H1 (cell line): Measurements from ENCODE around the gene ZNF609. TPM values are rescaled to one million over a fixed set of nuclear protein-coding genes. Genes with fewer than 3 reads are reported as not detected.
A peak's percentile ranks its signal among the peaks of the same experiment; 100 is the strongest.

Source experiments
- CTCF ChIA-PET: fragments of 300-600 bp; sonication (Branson Sonifier 250); formaldehyde crosslinking; loops from one replicate; lab custom pipeline; 2021; ENCODE audit not compliant: partially characterized antibody; lab: Charles Lee
- POLR2A ChIA-PET: fragments of 300-600 bp; sonication (Branson Sonifier 250); formaldehyde crosslinking; loops from one replicate; lab custom pipeline; 2021; ENCODE audit warnings: inconsistent platforms; ENCODE audit not compliant: partially characterized antibody; lab: Charles Lee
- DNase-seq, 2 experiments: peaks; one replicate each; pipeline versions ENCODE4 v3.0.0 to v3.0.0-alpha.2; 2010 to 2022; ENCODE audit warnings: low spot score in 2 of 2, low read depth in 1 of 2, mixed read lengths in 1 of 2
- FAIRE-seq: peaks from 2 replicates; lab custom pipeline; 2011; peaks lifted over from hg19 to GRCh38; lab: Jason Lieb, UNC
- H2AFZ ChIP-seq: 2 replicates; pipeline ENCODE4 v1.8.1; 2012; ENCODE audit warnings: low read length, inconsistent platforms
- H2AK5ac ChIP-seq: 2 replicates; pipeline ENCODE4 v1.6.1; 2013; ENCODE audit warnings: low read depth, low read length
- H2BK120ac ChIP-seq: replicated peaks from 2 replicates; pipeline ENCODE3; 2013; ENCODE audit warnings: low read depth, low read length, inconsistent platforms
- H2BK12ac ChIP-seq: 2 replicates; pipeline ENCODE4 v1.6.1; 2013; ENCODE audit warnings: low read depth, low read length
- H2BK15ac ChIP-seq: 2 replicates; pipeline ENCODE4 v1.6.1; 2013; ENCODE audit warnings: low read length
- H2BK20ac ChIP-seq: 2 replicates; pipeline ENCODE4 v1.6.1; 2013; ENCODE audit warnings: low read length
- H2BK5ac ChIP-seq: 2 replicates; pipeline ENCODE4 v1.6.1; 2013; ENCODE audit warnings: low read depth, low read length
- H3K14ac ChIP-seq: 2 replicates; pipeline ENCODE4 v1.6.1; 2013; ENCODE audit warnings: inconsistent platforms; ENCODE audit not compliant: insufficient read length
- H3K18ac ChIP-seq: 2 replicates; pipeline ENCODE4 v1.6.1; 2013; ENCODE audit warnings: low read length; ENCODE audit errors: extremely low read depth
- H3K23ac ChIP-seq: 2 replicates; pipeline ENCODE4 v1.6.1; 2013; ENCODE audit warnings: inconsistent platforms; ENCODE audit not compliant: insufficient read length
- H3K23me2 ChIP-seq: 2 replicates; pipeline ENCODE4 v1.6.1; 2013; ENCODE audit warnings: low read depth, low read length
- H3K27ac ChIP-seq: 2 replicates; pipeline ENCODE4 v1.6.1; 2011; ENCODE audit warnings: low read depth, low read length, inconsistent platforms
- H3K27me3 ChIP-seq, 4 experiments: replicated peaks in 1 of 4; 1 replicate in 1 of 4; 2 replicates in 3 of 4; pipeline versions ENCODE4 v1.6.1 to v1.8.1; 2011 to 2013; ENCODE audit warnings: low read length in 3 of 4, mild to moderate bottlenecking in 3 of 4, inconsistent platforms in 2 of 4, mixed read lengths in 2 of 4, moderate library complexity in 1 of 4; ENCODE audit not compliant: control insufficient read depth in 3 of 4, insufficient read depth in 3 of 4; ENCODE audit errors: extremely low read depth in 1 of 4
- H3K36me3 ChIP-seq, 4 experiments: 2 replicates each; pipeline versions ENCODE4 v1.6.1 to v1.8.1; 2011 to 2013; ENCODE audit warnings: mild to moderate bottlenecking in 4 of 4, low read length in 3 of 4, moderate library complexity in 2 of 4, control low read depth in 1 of 4, inconsistent platforms in 1 of 4; ENCODE audit not compliant: insufficient read depth in 4 of 4, control insufficient read depth in 2 of 4
- H3K4ac ChIP-seq: replicated peaks from 2 replicates; pipeline ENCODE3; 2013; ENCODE audit warnings: low read length, low read depth, mixed read lengths, inconsistent platforms; ENCODE audit not compliant: insufficient read length
- H3K4me1 ChIP-seq, 4 experiments: replicated peaks in 1 of 4; 1 replicate in 1 of 4; 2 replicates in 3 of 4; pipeline versions ENCODE4 v1.6.1 to v1.8.1; 2011 to 2013; ENCODE audit warnings: low read length in 3 of 4, inconsistent platforms in 2 of 4, mixed read lengths in 1 of 4; ENCODE audit not compliant: insufficient read depth in 4 of 4, control insufficient read depth in 3 of 4
- H3K4me2 ChIP-seq, 2 experiments: 2 replicates each; pipeline versions ENCODE4 v1.6.1 to v1.8.1; 2011 to 2013; ENCODE audit warnings: low read depth in 2 of 2, low read length in 2 of 2, control low read depth in 1 of 2, inconsistent platforms in 1 of 2, mild to moderate bottlenecking in 1 of 2; ENCODE audit not compliant: insufficient read depth in 1 of 2
- H3K4me3 ChIP-seq, 4 experiments: fragments of 200-600, 300-600 bp in 1 of 4; sonication (generic), shearing (Covaris generic), sonication (Bioruptor Twin) in 1 of 4; 2 replicates each; pipeline versions ENCODE4 v1.5.1 to v1.8.1; 2011 to 2016; ENCODE audit warnings: low read length in 4 of 4, low read depth in 3 of 4, control low read depth in 2 of 4, inconsistent platforms in 2 of 4, mild to moderate bottlenecking in 2 of 4, mixed read lengths in 1 of 4, moderate library complexity in 1 of 4; ENCODE audit not compliant: insufficient read depth in 2 of 4; ENCODE audit errors: extremely low read depth in 1 of 4
- H3K56ac ChIP-seq: replicated peaks from 2 replicates; pipeline ENCODE3; 2013; ENCODE audit warnings: low read depth, mild to moderate bottlenecking, mixed read lengths, low read length, inconsistent platforms; ENCODE audit not compliant: insufficient read length
- H3K79me1 ChIP-seq: 2 replicates; pipeline ENCODE4 v1.6.1; 2013; ENCODE audit warnings: low read depth, low read length, control low read depth
- H3K79me2 ChIP-seq, 2 experiments: 2 replicates each; pipeline versions ENCODE4 v1.6.1 to v1.8.1; 2012 to 2013; ENCODE audit warnings: low read length in 2 of 2, mild to moderate bottlenecking in 2 of 2, inconsistent platforms in 1 of 2; ENCODE audit not compliant: insufficient read depth in 2 of 2, control insufficient read depth in 1 of 2
- H3K9ac ChIP-seq, 4 experiments: replicated peaks in 1 of 4; 1 replicate in 1 of 4; 2 replicates in 3 of 4; pipeline versions ENCODE4 v1.6.1 to v1.8.1; 2011 to 2013; ENCODE audit warnings: low read depth in 3 of 4, low read length in 3 of 4, control low read depth in 2 of 4, mild to moderate bottlenecking in 2 of 4, moderate library complexity in 2 of 4, inconsistent platforms in 1 of 4; ENCODE audit errors: extremely low read depth in 1 of 4
- H3K9me3 ChIP-seq, 2 experiments: 2 replicates each; pipeline versions ENCODE4 v1.6.1 to v1.8.1; 2012 to 2013; ENCODE audit warnings: mild to moderate bottlenecking in 2 of 2, moderate library complexity in 2 of 2, control low read depth in 1 of 2, inconsistent platforms in 1 of 2, low read depth in 1 of 2, low read length in 1 of 2, mixed read lengths in 1 of 2; ENCODE audit not compliant: insufficient read depth in 2 of 2
- H4K20me1 ChIP-seq, 2 experiments: replicated peaks in 1 of 2; 2 replicates each; pipeline versions ENCODE3 to v1.8.1; 2011 to 2013; ENCODE audit warnings: inconsistent platforms in 2 of 2, low read length in 2 of 2, mild to moderate bottlenecking in 1 of 2; ENCODE audit not compliant: insufficient read depth in 2 of 2, control insufficient read depth in 1 of 2
- H4K5ac ChIP-seq: 2 replicates; pipeline ENCODE4 v1.6.1; 2013; ENCODE audit warnings: low read length, low read depth, mixed read lengths, inconsistent platforms; ENCODE audit not compliant: insufficient read length
- H4K8ac ChIP-seq: 2 replicates; pipeline ENCODE4 v1.8.0; 2013; ENCODE audit warnings: mild to moderate bottlenecking, moderate library complexity, low read length, inconsistent platforms; ENCODE audit not compliant: insufficient read depth; ENCODE audit errors: extremely low read depth
- H4K91ac ChIP-seq: replicated peaks from 2 replicates; pipeline ENCODE3; 2013; ENCODE audit warnings: low read length, mixed read lengths, inconsistent platforms; ENCODE audit not compliant: insufficient read length
- CHD1 ChIP-seq: IDR thresholded peaks from 2 replicates; pipeline ENCODE4 v1.6.1; 2012; ENCODE audit warnings: low read depth, low read length, improper control_type of control experiment
- CHD2 ChIP-seq: IDR thresholded peaks from 2 replicates; pipeline ENCODE4 v1.6.1; 2012; ENCODE audit warnings: low read length, improper control_type of control experiment
- EP300 ChIP-seq, 2 experiments: IDR thresholded peaks; 1 replicate in 1 of 2; 2 replicates in 1 of 2; pipeline ENCODE4 v1.6.1; 2011 to 2012; ENCODE audit warnings: low read depth in 2 of 2, low read length in 2 of 2, mild to moderate bottlenecking in 2 of 2, borderline replicate concordance in 1 of 2, inconsistent platforms in 1 of 2, moderate library complexity in 1 of 2
- HDAC2 ChIP-seq, 2 experiments: fragments of 300-600 bp in 1 of 2; sonication (generic) in 1 of 2; IDR thresholded peaks; 2 replicates each; pipeline ENCODE4 v1.6.1; 2011 to 2012; ENCODE audit warnings: low read depth in 2 of 2, low read length in 2 of 2, mild to moderate bottlenecking in 2 of 2, moderate library complexity in 2 of 2, borderline replicate concordance in 1 of 2, inconsistent platforms in 1 of 2
- KDM5A ChIP-seq: fragments of 200-600 bp; IDR thresholded peaks from 2 replicates; pipeline ENCODE4 v1.7.1; 2012; ENCODE audit warnings: mild to moderate bottlenecking, low read length, inconsistent platforms, mixed read lengths
- POLR2AphosphoS5 ChIP-seq: IDR thresholded peaks from 2 replicates; pipeline ENCODE4 v1.6.1; 2011; ENCODE audit warnings: low read depth, low read length
- RBBP5 ChIP-seq: IDR thresholded peaks from 2 replicates; pipeline ENCODE4 v1.7.1; 2012; ENCODE audit warnings: low read depth, mild to moderate bottlenecking, inconsistent platforms, low read length, moderate library complexity, borderline replicate concordance
- TAF1 ChIP-seq: IDR thresholded peaks from 2 replicates; pipeline ENCODE4 v1.6.1; 2011; ENCODE audit warnings: mild to moderate bottlenecking, low read depth, low read length
- WGBS, 2 experiments: shearing (Covaris generic) in 1 of 2; methylation state at CpG; one replicate each; pipeline versions ENCODE4 v1.1.6 to v1.1.7; 2013 to 2015; ENCODE audit warnings: low lambda C conversion rate in 2 of 2, mixed read lengths in 2 of 2, inconsistent platforms in 1 of 2, low coverage in 1 of 2, missing lambda C conversion rate in 1 of 2; ENCODE audit not compliant: insufficient replicate concordance in 2 of 2, insufficient coverage in 1 of 2, insufficient read length in 1 of 2; ENCODE audit errors: extremely low coverage in 1 of 2, missing lambda C conversion rate in 1 of 2; 5-methylcytosine and 5-hydroxymethylcytosine counted together
- polyA plus RNA-seq, 7 experiments: library from polyadenylated mRNA; depleted of rRNA in 3 of 7; stranded (reverse) in 5 of 7; unstranded in 2 of 7; fragments of >200 nt in 5 of 7; fragments of 200-250 nt in 2 of 7; gene quantifications; 1 replicate in 5 of 7; 2 replicates in 1 of 7; 4 replicates in 1 of 7; pipeline versions ENCODE4 v1.2.1 to v1.2.3, GENCODE V29; 2011 to 2013; ENCODE audit warnings: missing spikeins in 2 of 7, mixed read lengths in 2 of 7
- total RNA-seq: library from RNA; stranded (reverse); fragmentation: NEBNext Ultra II Directional; extraction: Animal tissue kit (Norgen Biotek cat#: 25700); gene quantifications from 2 replicates; pipeline ENCODE4 v1.2.1, GENCODE V29; 2021
- TF ChIP-seq, protein P1 (sequence below): IDR thresholded peaks from 2 replicates; pipeline ENCODE4 v1.6.1; 2012; ENCODE audit warnings: inconsistent platforms

Gene ZNF609
- total and polyA plus RNA-seq, 2 of the 8 experiments (the other 6 are each of a cell fraction or from before 2014, with no cell fraction given), result 15.5 to 47.8 TPM

GRCh38 chr15:64702816-64703631 is 242.6 kb downstream of the ZNF609 start:
- FAIRE-seq (no peak), DNase-seq (peak; percentile 86 to 100)
- H3K27me3 ChIP-seq, result no peaks in the 10 kb centered on the region
- no peak overlapping the region for H2BK120ac ChIP-seq
- H3K27ac ChIP-seq, result peak overlapping the region; percentile 82
- H3K18ac ChIP-seq, result peak overlapping the region; percentile 89
- H3K4me2 ChIP-seq, result peak overlapping the region; percentile 93 to 96
- peak overlapping the region; percentile 88 for H3K56ac ChIP-seq
- H2BK12ac ChIP-seq, result peak overlapping the region; percentile 46; the same call in 1 of the 2 replicates
- H3K4ac ChIP-seq, result no peak overlapping the region
- H2AFZ ChIP-seq, result no peak overlapping the region
- 3% methylated on average over 20 of the region's 62 CpGs; no CpG with 5 or more reads in 1 of the 2 experiments for WGBS, 2 experiments
- peaks cover 12 to 23% (median 17%) of the 10 kb centered on the region in 4 experiments for H3K4me1 ChIP-seq
- peak overlapping the region; percentile 84 for H4K91ac ChIP-seq
- peaks cover 8 to 10% of the 10 kb centered on the region in 2 experiments for H4K20me1 ChIP-seq
- no peak overlapping the region for H2BK20ac ChIP-seq
- no peak overlapping the region for H3K14ac ChIP-seq
- H3K36me3 ChIP-seq, result peaks cover 0 to 11% (median 0%) of the 10 kb centered on the region in 4 experiments; a peak in 2 of 8 replicates
- CTCF ChIA-PET, result interaction anchor here (1.2 to 1.3 kb wide), 2 partner anchors 12 to 17 kb away, joined by 4 read pairs; no protein-coding TSS in a partner anchor
- H3K79me2 ChIP-seq, result peaks cover 20 to 45% of the 10 kb centered on the region in 2 experiments
- H2BK15ac ChIP-seq, result no peak overlapping the region
- peak overlapping the region; percentile 74; the same call in 1 of the 2 replicates for H4K8ac ChIP-seq
- peaks cover 26% of the 10 kb centered on the region for H3K23me2 ChIP-seq
- POLR2A ChIA-PET, result interaction anchor here (0.6 to 59.2 kb wide), 8 partner anchors 8 to 357 kb away, joined by 3 to 1192 read pairs (median 16); no protein-coding TSS in a partner anchor
- H2BK5ac ChIP-seq, result peak overlapping the region; percentile 91
- H3K9me3 ChIP-seq, result no peaks in the 10 kb centered on the region
- no peak overlapping the region for H3K23ac ChIP-seq
- H4K5ac ChIP-seq, result peak overlapping the region; percentile 75
- H3K4me3 ChIP-seq, result peak overlapping the region; percentile 70 to 88 (median 85)
- H3K79me1 ChIP-seq, result no peaks in the 10 kb centered on the region; the same call in 1 of the 2 replicates
- peak overlapping the region; percentile 81 to 87 (median 82) for H3K9ac ChIP-seq
- H2AK5ac ChIP-seq, result peak overlapping the region; percentile 58; the same call in 1 of the 2 replicates
- TF ChIP-seq KDM5A (0 out of 2 replicates have a peak, but pooled peaks have one; percentile 16), POLR2AphosphoS5 (peak; percentile 96), RBBP5 (peak; percentile 71), CHD2 (peak; percentile 18; the same call in 1 of the 2 replicates), TAF1 (peak; percentile 79; the same call in 1 of the 2 replicates), HDAC2 (IDR thresholded peaks at IDR 0.05; ENCODE audit: borderline replicate concordance in 1 of 2, low read depth in 2 of 2, low read length in 2 of 2) (0 out of 4 replicates have a peak, but pooled peaks of 1 of the 2 experiments have one; percentile 65), EP300 (IDR thresholded peaks at IDR 0.05; ENCODE audit: borderline replicate concordance in 1 of 2, low read depth in 2 of 2, low read length in 2 of 2) (peak in 1 of 2 experiments; percentile 51; a peak in 1 of 3 replicates), CHD1 (no peak)
- TF ChIP-seq, protein P1, sequence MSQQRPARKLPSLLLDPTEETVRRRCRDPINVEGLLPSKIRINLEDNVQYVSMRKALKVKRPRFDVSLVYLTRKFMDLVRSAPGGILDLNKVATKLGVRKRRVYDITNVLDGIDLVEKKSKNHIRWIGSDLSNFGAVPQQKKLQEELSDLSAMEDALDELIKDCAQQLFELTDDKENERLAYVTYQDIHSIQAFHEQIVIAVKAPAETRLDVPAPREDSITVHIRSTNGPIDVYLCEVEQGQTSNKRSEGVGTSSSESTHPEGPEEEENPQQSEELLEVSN, result no peak
